ENCODE measurements around the gene LCP2. TPM values are rescaled to one million over a fixed set of nuclear protein-coding genes. Genes with fewer than 3 reads are reported as not detected.

The LCP2 gene
- total and polyA plus RNA-seq, 10 of the 15 experiments (the other 5 are each of a cell fraction or from before 2014, with no cell fraction given), result 8.0 to 50.5 (median 20.6) TPM

GRCh38 chr5:170313344-170313743 lies 15.8 kb upstream of the LCP2 start:
- FAIRE-seq (no peak), DNase-seq (ENCODE audit: low read depth, low spot score) (no peak), ATAC-seq (no peak)
- intact Hi-C loops (cut with micrococcal nuclease; ENCODE audit: unreplicated experiment), result no loop called here
- H3K36me3 ChIP-seq (ENCODE audit: control insufficient read depth in 2 of 2, insufficient read depth in 2 of 2, low read length in 1 of 2), result no peaks in the 10 kb centered on the region
- H3K9ac ChIP-seq (ENCODE audit: control insufficient read depth, insufficient read depth, low read length), result no peak overlapping the region
- TF ChIP-seq NFYB (IDR thresholded peaks at IDR 0.05; ENCODE audit: insufficient read depth, low read depth, low read length) (peak; percentile 37; the same call in 1 of the 2 replicates), CBFB (IDR thresholded peaks at IDR 0.05; ENCODE audit: low read depth) (no peak)
- ChIA-PET RAD21 (ENCODE audit: unreplicated experiment) (interaction anchor here (0.7 to 1.6 kb wide), 7 partner anchors 10 to 47 kb away, joined by 3 to 4 read pairs (median 3); no protein-coding TSS in a partner anchor), POLR2A (interaction anchor here (0.5 to 2.9 kb wide), 5 partner anchors 14 to 285 kb away, joined by 3 to 12 read pairs (median 3); partner anchors contain the start of gene LCP2), CTCF (interaction anchor here (0.8 to 2.3 kb wide), 8 partner anchors 10 to 112 kb away, joined by 3 to 9 read pairs (median 4); partner anchors contain the start of gene LCP2), SMC1A (ENCODE audit: uncharacterized antibody, unreplicated experiment) (interaction anchor here (0.7 to 4.6 kb wide), 12 partner anchors 8 to 107 kb away, joined by 3 to 31 read pairs (median 4); partner anchors contain the start of gene LCP2)
- no peaks in the 10 kb centered on the region for H4K20me1 ChIP-seq (ENCODE audit: control insufficient read depth, insufficient read depth)
- no peak overlapping the region for H3K27ac ChIP-seq (ENCODE audit: control insufficient read depth, insufficient read depth)
- WGBS (ENCODE audit: insufficient coverage, insufficient replicate concordance, low lambda C conversion rate, missing lambda C conversion rate), result 24% methylated on average over 6 of the region's 6 CpGs
- no peak overlapping the region for H3K4me3 ChIP-seq
- BruUV-seq (replicated peaks), result no TSS peak
- no peak overlapping the region for H2AFZ ChIP-seq (ENCODE audit: control insufficient read depth, low read depth, low read length)
- no peak overlapping the region for H3K4me2 ChIP-seq (ENCODE audit: control insufficient read depth, insufficient read depth)
- in situ Hi-C loops (cut with MboI), result no loop called here
- peaks cover 11% of the 10 kb centered on the region for H3K4me1 ChIP-seq (ENCODE audit: control insufficient read depth, insufficient read depth, low read length)
- H3K79me2 ChIP-seq (ENCODE audit: control insufficient read depth, insufficient read depth, low read length), result no peaks in the 10 kb centered on the region
- H3K27me3 ChIP-seq (replicated peaks in 1 of 2; ENCODE audit: control insufficient read depth in 2 of 2, insufficient read depth in 2 of 2, low read length in 1 of 2), result no peaks in the 10 kb centered on the region
- no peaks in the 10 kb centered on the region for H3K9me3 ChIP-seq (replicated peaks; ENCODE audit: control insufficient read depth, insufficient read depth, low read length)

- Histone ChIP-seq H2AFZ (ENCODE audit: control insufficient read depth, low read depth, low read length) (peak overlapping the region; percentile 55; the same call in 1 of the 2 replicates), H3K4me2 (ENCODE audit: control insufficient read depth, insufficient read depth) (peak overlapping the region; percentile 56; the same call in 1 of the 2 replicates), H3K4me1 (ENCODE audit: control insufficient read depth, insufficient read depth, low read length) (peaks cover 11% of the 10 kb centered on the region), H3K27ac (ENCODE audit: control insufficient read depth, insufficient read depth) (no peak overlapping the region), H3K27me3 (replicated peaks in 1 of 2; ENCODE audit: control insufficient read depth in 2 of 2, insufficient read depth in 2 of 2, low read length in 1 of 2) (no peaks in the 10 kb centered on the region), H4K20me1 (ENCODE audit: control insufficient read depth, insufficient read depth) (no peaks in the 10 kb centered on the region), H3K9me3 (replicated peaks; ENCODE audit: control insufficient read depth, insufficient read depth, low read length) (no peaks in the 10 kb centered on the region), H3K79me2 (ENCODE audit: control insufficient read depth, insufficient read depth, low read length) (no peaks in the 10 kb centered on the region), H3K9ac (ENCODE audit: control insufficient read depth, insufficient read depth, low read length) (no peak overlapping the region), H3K36me3 (ENCODE audit: control insufficient read depth in 2 of 2, insufficient read depth in 2 of 2, low read length in 1 of 2) (no peaks in the 10 kb centered on the region), H3K4me3 (no peak overlapping the region)
- POLR2A ChIA-PET, result interaction anchor here (0.5 to 2.9 kb wide), 3 partner anchors 15 to 284 kb away, joined by 3 to 12 read pairs (median 3); partner anchors contain the start of gene LCP2
- no TSS peak for BruUV-seq (replicated peaks)
- in situ Hi-C loops (cut with MboI), result no loop called here
- ATAC-seq (peak; percentile 75), FAIRE-seq (peak; percentile 71), DNase-seq (ENCODE audit: low read depth, low spot score) (no peak)
- RAD21 ChIA-PET (ENCODE audit: unreplicated experiment), result interaction anchor here (0.8 to 1.6 kb wide), 6 partner anchors 9 to 47 kb away, joined by 3 to 4 read pairs (median 3); no protein-coding TSS in a partner anchor
- CTCF ChIA-PET, result interaction anchor here (1.3 to 2.3 kb wide), 4 partner anchors 11 to 112 kb away, joined by 3 to 9 read pairs (median 5); partner anchors contain the start of gene LCP2
- SMC1A ChIA-PET (ENCODE audit: uncharacterized antibody, unreplicated experiment), result interaction anchor here (0.7 to 4.6 kb wide), 8 partner anchors 10 to 107 kb away, joined by 3 to 31 read pairs (median 11); partner anchors contain the start of gene LCP2
- 3% methylated on average over 3 of the region's 3 CpGs for WGBS (ENCODE audit: insufficient coverage, insufficient replicate concordance, low lambda C conversion rate, missing lambda C conversion rate)
- intact Hi-C loops (cut with micrococcal nuclease; ENCODE audit: unreplicated experiment), result no loop called here
- TF ChIP-seq IKZF1 (conservative IDR thresholded peaks at IDR 0.05) (0 out of 2 replicates have a peak, but pooled peaks have one; percentile 23), WRNIP1 (IDR thresholded peaks at IDR 0.05; ENCODE audit: borderline replicate concordance, low read depth, low read length) (no peak), ASH2L (IDR thresholded peaks at IDR 0.05; ENCODE audit: borderline replicate concordance, low read depth) (no peak), CHD4 (IDR thresholded peaks at IDR 0.05) (no peak), GATAD2B (conservative IDR thresholded peaks at IDR 0.05; ENCODE audit: low read depth) (0 out of 2 replicates have a peak, but pooled peaks have one; percentile 35), CHD1 (IDR thresholded peaks at IDR 0.05; ENCODE audit: low read depth, low read length) (no peak), HDAC2 (IDR thresholded peaks at IDR 0.05) (no peak), JUND (IDR thresholded peaks at IDR 0.05; ENCODE audit: low read depth, low read length) (no peak), ATF3 (IDR thresholded peaks at IDR 0.05; ENCODE audit: borderline replicate concordance, extremely low read depth, low read depth, low read length) (no peak)
- TF ChIP-seq, protein P1, sequence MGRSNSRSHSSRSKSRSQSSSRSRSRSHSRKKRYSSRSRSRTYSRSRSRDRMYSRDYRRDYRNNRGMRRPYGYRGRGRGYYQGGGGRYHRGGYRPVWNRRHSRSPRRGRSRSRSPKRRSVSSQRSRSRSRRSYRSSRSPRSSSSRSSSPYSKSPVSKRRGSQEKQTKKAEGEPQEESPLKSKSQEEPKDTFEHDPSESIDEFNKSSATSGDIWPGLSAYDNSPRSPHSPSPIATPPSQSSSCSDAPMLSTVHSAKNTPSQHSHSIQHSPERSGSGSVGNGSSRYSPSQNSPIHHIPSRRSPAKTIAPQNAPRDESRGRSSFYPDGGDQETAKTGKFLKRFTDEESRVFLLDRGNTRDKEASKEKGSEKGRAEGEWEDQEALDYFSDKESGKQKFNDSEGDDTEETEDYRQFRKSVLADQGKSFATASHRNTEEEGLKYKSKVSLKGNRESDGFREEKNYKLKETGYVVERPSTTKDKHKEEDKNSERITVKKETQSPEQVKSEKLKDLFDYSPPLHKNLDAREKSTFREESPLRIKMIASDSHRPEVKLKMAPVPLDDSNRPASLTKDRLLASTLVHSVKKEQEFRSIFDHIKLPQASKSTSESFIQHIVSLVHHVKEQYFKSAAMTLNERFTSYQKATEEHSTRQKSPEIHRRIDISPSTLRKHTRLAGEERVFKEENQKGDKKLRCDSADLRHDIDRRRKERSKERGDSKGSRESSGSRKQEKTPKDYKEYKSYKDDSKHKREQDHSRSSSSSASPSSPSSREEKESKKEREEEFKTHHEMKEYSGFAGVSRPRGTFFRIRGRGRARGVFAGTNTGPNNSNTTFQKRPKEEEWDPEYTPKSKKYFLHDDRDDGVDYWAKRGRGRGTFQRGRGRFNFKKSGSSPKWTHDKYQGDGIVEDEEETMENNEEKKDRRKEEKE (IDR thresholded peaks at IDR 0.05), result no peak
- TF ChIP-seq, protein P2, sequence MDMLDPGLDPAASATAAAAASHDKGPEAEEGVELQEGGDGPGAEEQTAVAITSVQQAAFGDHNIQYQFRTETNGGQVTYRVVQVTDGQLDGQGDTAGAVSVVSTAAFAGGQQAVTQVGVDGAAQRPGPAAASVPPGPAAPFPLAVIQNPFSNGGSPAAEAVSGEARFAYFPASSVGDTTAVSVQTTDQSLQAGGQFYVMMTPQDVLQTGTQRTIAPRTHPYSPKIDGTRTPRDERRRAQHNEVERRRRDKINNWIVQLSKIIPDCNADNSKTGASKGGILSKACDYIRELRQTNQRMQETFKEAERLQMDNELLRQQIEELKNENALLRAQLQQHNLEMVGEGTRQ (IDR thresholded peaks at IDR 0.05; ENCODE audit: borderline replicate concordance, low read depth, low read length), result no peak
These were observed 15.1 kb upstream of the LCP2 start for GRCh38 chr5:170312666-170313065.
